Parathyroid adenoma (tissue), 2 donors: ENCODE results near the gene BCLAF1.

Source experiments
- H2AFZ ChIP-seq: fragments of 300-600 bp; sonication (generic); one replicate; pipeline ENCODE4 v1.7.0; 2017; ENCODE audit warnings: antibody characterized with exemption, mild to moderate bottlenecking
- H3K27ac ChIP-seq: fragments of 300-600 bp; sonication (generic); one replicate; pipeline ENCODE4 v1.7.0; 2017
- H3K27me3 ChIP-seq: fragments of 300-600 bp; sonication (generic); one replicate; pipeline ENCODE4 v1.7.0; 2017; ENCODE audit warnings: low read length; ENCODE audit not compliant: control insufficient read depth, insufficient read depth
- H3K36me3 ChIP-seq: fragments of 300-600 bp; sonication (generic); one replicate; pipeline ENCODE4 v1.7.0; 2017; ENCODE audit warnings: low read length; ENCODE audit not compliant: control insufficient read depth, insufficient read depth
- H3K4me1 ChIP-seq: fragments of 300-600 bp; sonication (generic); one replicate; pipeline ENCODE4 v1.7.0; 2017; ENCODE audit warnings: control low read depth
- H3K4me2 ChIP-seq: fragments of 300-600 bp; sonication (generic); one replicate; pipeline ENCODE4 v1.7.0; 2017; ENCODE audit warnings: low read length
- H3K4me3 ChIP-seq: fragments of 300-600 bp; sonication (generic); one replicate; pipeline ENCODE4 v1.7.0; 2017; ENCODE audit warnings: low read depth, low read length
- H3K79me2 ChIP-seq: fragments of 300-600 bp; sonication (generic); one replicate; pipeline ENCODE4 v1.7.0; 2017; ENCODE audit warnings: control low read depth
- H3K9ac ChIP-seq: fragments of 300-600 bp; sonication (generic); one replicate; pipeline ENCODE4 v1.7.0; 2017; ENCODE audit warnings: mild to moderate bottlenecking
- H3K9me3 ChIP-seq: fragments of 300-600 bp; sonication (generic); one replicate; pipeline ENCODE4 v1.7.0; 2017; ENCODE audit warnings: low read length; ENCODE audit not compliant: control insufficient read depth
- TF ChIP-seq, protein P1 (sequence below): fragments of 300-600 bp; sonication (generic); IDR thresholded peaks from one replicate; pipeline ENCODE4 v1.7.0; 2017; ENCODE audit warnings: antibody characterized with exemption, mild to moderate bottlenecking
- donor health status: primary hyperparathyroidism.

The BCLAF1 gene

GRCh38 chr6:136290410-136291010 is 864 bp upstream of the BCLAF1 start:
- H3K9ac ChIP-seq, result peak overlapping the region; percentile 94
- H3K4me3 ChIP-seq, result peak overlapping the region; percentile 100
- peaks cover 13% of the 10 kb centered on the region for H3K4me1 ChIP-seq
- H3K79me2 ChIP-seq, result peaks cover 36% of the 10 kb centered on the region
- peak overlapping the region; percentile 100 for H3K27ac ChIP-seq
- no peaks in the 10 kb centered on the region for H3K27me3 ChIP-seq
- H3K4me2 ChIP-seq, result peak overlapping the region; percentile 96
- H2AFZ ChIP-seq, result peak overlapping the region; percentile 92
- TF ChIP-seq, protein P1, sequence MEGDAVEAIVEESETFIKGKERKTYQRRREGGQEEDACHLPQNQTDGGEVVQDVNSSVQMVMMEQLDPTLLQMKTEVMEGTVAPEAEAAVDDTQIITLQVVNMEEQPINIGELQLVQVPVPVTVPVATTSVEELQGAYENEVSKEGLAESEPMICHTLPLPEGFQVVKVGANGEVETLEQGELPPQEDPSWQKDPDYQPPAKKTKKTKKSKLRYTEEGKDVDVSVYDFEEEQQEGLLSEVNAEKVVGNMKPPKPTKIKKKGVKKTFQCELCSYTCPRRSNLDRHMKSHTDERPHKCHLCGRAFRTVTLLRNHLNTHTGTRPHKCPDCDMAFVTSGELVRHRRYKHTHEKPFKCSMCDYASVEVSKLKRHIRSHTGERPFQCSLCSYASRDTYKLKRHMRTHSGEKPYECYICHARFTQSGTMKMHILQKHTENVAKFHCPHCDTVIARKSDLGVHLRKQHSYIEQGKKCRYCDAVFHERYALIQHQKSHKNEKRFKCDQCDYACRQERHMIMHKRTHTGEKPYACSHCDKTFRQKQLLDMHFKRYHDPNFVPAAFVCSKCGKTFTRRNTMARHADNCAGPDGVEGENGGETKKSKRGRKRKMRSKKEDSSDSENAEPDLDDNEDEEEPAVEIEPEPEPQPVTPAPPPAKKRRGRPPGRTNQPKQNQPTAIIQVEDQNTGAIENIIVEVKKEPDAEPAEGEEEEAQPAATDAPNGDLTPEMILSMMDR, result no peak
- H3K36me3 ChIP-seq, result no peaks in the 10 kb centered on the region
- H3K9me3 ChIP-seq, result no peaks in the 10 kb centered on the region

DNA sequence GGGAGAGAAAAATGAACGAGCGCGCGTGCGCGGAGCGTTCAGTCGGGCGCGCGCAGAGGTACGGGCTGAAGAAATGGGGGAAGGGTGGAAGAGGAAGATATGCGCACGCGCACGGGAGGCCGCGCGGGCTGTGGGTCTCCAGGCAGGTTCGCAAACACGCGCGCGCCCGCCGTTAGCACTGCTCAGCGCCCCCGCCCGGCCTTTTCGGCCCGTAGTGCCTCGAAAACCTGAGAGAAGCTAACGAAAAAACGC is 393 bp downstream of the BCLAF1 start:
- H3K9me3 ChIP-seq, result no peaks in the 10 kb centered on the region
- H3K4me2 ChIP-seq, result peak overlapping the region; percentile 96
- H2AFZ ChIP-seq, result peak overlapping the region; percentile 92
- peaks cover 48% of the 10 kb centered on the region for H3K79me2 ChIP-seq
- H3K36me3 ChIP-seq, result no peaks in the 10 kb centered on the region
- peak overlapping the region; percentile 100 for H3K9ac ChIP-seq
- TF ChIP-seq, protein P1, result no peak
- H3K27ac ChIP-seq, result peak overlapping the region; percentile 100
- no peaks in the 10 kb centered on the region for H3K27me3 ChIP-seq
- H3K4me3 ChIP-seq, result peak overlapping the region; percentile 100
- peaks cover 26% of the 10 kb centered on the region for H3K4me1 ChIP-seq

- Histone ChIP-seq H3K4me1 (peaks cover 28% of the 10 kb centered on the region), H3K9me3 (no peaks in the 10 kb centered on the region), H3K36me3 (no peaks in the 10 kb centered on the region), H3K9ac (peak overlapping the region; percentile 100), H2AFZ (peak overlapping the region; percentile 92), H3K27me3 (no peaks in the 10 kb centered on the region), H3K4me3 (peak overlapping the region; percentile 100), H3K79me2 (peaks cover 50% of the 10 kb centered on the region), H3K4me2 (peak overlapping the region; percentile 96), H3K27ac (peak overlapping the region; percentile 100)
- TF ChIP-seq, protein P1, result peak; percentile 52
These were observed 900 bp downstream of the BCLAF1 start for GRCh38 chr6:136288566-136289326.

GRCh38 chr6:136284909-136285308 is 4.7 kb downstream of the BCLAF1 start:
- peaks cover 79% of the 10 kb centered on the region for H3K79me2 ChIP-seq
- H3K36me3 ChIP-seq, result no peaks in the 10 kb centered on the region
- TF ChIP-seq, protein P1, result no peak
- H3K4me1 ChIP-seq, result peaks cover 43% of the 10 kb centered on the region
- peak overlapping the region; percentile 11 for H3K4me2 ChIP-seq
- no peak overlapping the region for H2AFZ ChIP-seq
- H3K9me3 ChIP-seq, result no peaks in the 10 kb centered on the region
- no peak overlapping the region for H3K9ac ChIP-seq
- no peaks in the 10 kb centered on the region for H3K27me3 ChIP-seq
- H3K27ac ChIP-seq, result no peak overlapping the region
- no peak overlapping the region for H3K4me3 ChIP-seq
